Measurements from ENCODE around the gene RGS10.
"Not testable (repeated sequence)": the region's sequence is repeated elsewhere in the genome, so short reads cannot be mapped to it uniquely, and the experiment has no call there.

Gene RGS10

DNA sequence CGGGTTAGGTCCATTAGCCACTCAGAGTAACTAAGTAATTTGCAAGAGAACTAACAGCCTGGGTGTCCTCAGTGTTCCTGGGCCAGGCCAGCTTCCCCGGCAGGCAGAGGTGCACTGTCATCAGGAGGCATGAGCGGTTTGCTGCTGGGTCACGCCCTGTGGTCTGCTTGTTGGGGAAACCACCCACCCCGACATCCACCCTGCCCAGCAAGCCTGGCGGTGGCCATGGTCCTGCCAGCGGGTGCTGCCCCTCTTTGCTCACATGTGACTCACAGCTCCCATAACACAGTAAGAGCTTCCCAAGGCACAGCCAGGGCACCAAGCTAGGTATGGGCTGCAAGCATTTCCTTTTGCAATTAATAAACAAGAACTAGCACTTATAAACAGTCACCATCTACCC is 75.9 kb downstream of the RGS10 start:
- peak in 1 of 2 experiments; percentile 13 for DNase-seq

DNA sequence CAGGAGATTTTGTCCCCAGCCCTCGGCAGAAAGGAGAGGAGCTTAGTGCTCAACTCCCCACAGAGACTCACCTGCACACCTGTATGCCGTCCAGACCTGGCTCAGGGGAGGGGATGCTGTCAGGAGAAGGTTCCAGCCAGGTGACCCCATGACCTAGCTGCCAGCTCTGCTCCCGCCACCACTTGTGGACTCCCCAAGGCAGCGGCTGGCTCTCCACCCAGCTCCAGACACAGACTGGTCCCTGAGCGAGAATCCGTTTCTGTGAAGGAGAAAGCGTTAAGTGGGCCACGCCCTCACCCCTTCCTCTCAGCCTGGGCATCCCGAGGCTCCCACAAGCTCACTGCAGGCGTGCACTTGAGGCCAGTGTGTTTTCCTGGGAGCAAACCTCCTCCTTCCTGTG is 76.4 kb downstream of the RGS10 start:
- no peak for DNase-seq

DNA sequence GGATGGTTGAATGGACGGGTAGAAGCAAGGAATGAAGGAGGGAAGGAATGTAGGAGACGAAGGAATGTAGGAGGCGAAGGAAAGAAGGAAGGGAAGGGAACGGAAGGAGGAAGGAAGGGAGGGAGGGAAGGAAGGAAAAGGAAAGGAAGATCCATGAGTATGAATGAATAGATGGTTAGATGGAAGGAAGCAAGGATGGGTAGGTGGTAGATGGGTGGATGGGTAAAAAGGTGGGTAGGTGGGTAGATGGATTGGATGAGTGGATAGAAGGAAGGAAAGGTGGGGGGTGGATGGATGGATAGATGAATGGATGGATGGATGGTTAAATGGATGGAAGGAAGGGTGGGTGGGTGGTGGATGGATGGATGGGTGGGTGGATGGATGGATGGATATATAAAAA is 77.4 kb downstream of the RGS10 start:
- DNase-seq, result no peak

DNA sequence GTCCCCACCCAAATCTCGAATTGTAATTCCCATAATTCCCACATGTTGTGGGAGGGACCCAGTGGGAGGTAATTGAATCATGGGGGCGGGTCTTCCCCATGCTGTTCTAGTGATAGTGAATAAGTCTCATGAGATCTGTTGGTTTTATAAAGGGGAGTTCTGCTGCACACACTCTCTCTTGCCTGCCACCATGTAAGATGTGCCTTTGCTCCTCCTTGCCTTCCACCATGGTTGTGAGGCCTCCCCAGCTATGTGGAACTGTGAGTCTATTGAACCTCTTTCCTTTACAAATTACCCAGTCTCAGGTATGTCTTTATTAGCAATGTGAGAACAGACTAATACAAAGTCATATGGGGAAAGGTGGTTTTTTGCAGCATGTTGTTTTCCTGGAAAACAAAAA is 79.3 kb downstream of the RGS10 start:
- not testable (repeated sequence) for DNase-seq

GRCh38 chr10:119462773-119463172 is 79.7 kb downstream of the RGS10 start:
- DNase-seq, result no peak

DNA sequence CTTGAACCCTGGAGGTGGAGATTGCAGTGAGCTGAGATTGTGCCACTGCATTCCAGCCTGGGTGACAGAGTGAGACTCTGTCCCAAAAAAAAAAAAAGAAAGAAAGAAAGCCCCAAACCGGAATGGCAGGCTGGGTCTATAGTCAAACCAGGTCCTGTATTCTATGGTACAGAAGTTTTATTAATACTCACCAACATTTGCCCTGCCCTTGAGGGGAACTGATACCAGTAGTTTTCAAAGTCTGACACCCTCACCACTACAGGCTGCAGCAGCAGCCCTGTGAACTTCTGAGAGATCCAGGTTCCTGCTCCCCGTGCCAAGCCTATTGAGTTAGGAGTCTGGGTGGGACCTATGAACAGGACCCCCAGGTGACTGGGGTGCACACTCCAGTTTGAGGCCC is 80.6 kb downstream of the RGS10 start:
- DNase-seq, result no peak

DNA sequence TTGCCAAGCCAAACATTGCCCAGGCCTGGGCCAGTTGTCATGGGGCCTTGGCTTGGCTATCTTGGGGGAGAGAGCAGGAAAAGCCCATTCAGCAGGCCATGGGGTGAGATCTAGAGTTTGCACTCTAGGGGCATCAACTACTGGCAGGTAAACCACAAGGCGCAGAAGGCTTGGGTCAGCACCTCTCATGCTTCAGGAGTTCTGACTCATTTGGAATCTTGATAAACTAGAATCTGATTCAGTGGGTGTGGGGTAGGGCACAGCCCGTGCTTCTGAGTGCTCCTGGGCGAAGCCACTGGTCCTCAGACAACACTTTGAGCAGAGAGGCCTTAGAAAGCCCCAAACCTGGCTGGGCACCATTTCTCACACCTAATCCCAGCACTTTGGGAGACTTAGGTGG is 81.1 kb downstream of the RGS10 start:
- DNase-seq, result no peak

GRCh38 chr10:119460369-119461195 is 81.9 kb downstream of the RGS10 start:
- no peak for DNase-seq

- no peak for DNase-seq
Observed at GRCh38 chr10:119459681-119460340, 82.7 kb downstream of the RGS10 start.

DNA sequence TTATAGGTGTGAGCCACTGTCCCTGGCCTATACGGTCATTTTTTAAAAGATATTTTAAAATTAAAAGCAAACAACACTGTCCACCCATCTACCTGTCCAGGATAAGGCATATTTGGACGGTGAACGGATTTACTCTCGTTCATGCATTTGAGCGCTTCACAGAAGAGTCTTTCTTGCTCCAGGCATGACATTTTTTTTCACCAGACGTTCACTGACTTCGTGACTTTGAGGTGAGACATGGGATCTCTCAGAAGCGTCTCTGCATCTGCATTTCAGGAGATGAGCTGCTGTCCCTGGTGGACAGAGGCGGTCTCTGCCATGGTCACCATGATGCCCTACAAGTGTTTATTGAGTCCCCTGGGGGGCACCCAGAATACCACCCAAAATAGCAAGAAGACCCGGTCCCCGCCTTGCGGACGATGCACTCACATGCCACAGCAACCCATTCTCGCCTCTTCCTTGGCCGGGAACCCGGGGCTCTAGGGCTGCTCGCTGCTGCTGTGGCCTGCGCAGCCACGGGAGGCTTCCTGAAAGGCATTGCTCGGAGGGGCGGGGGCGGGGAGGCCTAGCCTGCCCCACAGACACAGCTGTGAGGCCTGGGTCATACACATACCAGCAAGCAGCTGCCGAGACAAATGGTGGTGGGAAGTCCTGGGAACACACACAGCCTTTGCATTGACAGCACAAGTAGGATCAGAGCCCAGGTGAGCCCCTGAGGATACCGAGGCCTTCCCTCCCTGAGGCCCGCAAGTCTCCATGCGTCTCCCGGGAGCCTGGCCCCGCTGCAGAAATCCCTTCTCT is 84.4 kb downstream of the RGS10 start:
- DNase-seq, result no peak

GRCh38 chr10:119456435-119456810 is 86.1 kb downstream of the RGS10 start:
- DNase-seq, result no peak

DNA sequence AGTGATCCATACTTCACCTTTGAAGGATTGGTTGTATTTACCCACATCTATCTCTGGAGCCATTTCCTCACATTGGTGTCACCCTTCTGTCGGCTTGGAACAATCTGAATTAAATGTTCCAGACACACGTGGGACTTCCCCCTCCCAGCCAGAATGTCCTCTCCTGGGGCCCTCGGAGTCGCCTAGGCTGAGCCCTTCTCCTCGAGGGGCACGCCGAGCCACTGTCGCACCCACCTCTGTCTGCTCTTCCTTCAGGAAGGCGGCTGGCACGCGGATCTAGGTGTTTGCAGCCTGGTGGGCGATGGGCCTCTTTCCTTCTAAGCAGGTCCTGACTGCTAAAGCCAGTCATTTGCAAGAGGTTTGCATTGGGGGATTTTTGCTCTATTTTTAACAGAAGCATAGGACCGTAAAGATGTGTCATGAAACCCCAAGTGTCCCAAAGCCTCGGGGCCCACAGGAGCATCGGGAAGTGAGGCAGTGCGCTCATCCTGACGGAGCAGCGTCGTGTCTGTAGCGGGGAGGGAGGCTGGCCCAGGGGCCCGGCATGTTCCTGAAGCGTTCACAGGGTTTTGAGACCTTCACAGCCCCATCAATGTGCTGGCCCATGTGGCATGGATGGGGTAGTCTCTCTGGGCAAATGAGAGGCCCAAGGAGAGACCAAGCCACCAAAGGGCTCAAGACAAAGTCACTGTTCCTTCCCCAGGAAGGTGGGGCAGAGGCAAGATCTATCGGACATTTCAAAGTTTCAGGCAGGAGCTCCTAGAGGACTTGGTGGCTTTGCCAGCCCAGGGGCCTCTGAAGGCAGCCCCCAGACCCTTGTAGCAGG is 86.7 kb downstream of the RGS10 start:
- no peak for DNase-seq

DNA sequence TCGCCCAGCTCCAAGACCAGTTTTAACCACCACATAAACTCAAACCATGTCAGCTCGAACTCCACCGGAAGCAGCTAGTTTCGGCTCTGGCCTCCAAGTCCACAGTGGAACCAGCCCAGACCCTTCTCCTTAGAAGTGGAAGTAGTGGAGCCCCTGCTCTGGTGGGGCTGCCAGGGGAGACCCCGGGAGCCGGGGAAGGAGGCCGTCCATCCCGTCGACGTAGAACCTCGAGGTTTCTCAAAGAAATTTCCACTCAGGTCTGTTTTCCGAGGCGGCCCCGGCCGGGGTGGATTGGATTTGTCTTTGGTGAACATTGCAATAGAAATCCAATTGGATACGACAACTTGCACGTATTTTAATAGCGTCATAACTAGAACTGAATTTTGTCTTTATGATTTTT is 87.5 kb downstream of the RGS10 start:
- no peak for DNase-seq

GRCh38 chr10:119454316-119454715 is 88.2 kb downstream of the RGS10 start:
- DNase-seq, result no peak

DNA sequence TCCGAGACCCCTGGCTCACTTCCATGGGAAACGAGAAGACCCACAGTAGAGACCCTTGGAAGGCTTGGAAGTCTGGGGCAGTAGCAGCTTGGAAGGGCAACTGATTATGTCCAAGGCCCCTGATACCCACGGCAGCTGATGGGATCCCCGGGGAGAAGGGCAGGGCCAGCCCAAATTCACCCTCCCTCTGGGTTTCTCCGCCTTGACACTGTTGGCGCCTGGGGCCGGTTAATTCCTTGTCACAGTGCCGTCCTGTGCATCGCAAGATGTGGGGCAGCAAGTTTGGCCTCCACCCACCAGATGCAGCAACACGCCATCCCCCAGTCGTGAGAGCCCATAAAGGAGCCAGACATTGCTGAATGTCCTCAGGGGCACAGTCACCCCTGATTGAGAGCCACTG is 89.2 kb downstream of the RGS10 start:
- DNase-seq, result no peak

GRCh38 chr10:119452396-119452795 is 90.1 kb downstream of the RGS10 start:
- DNase-seq, result no peak

GRCh38 chr10:119451300-119451896 is 91.1 kb downstream of the RGS10 start:
- DNase-seq, result no peak

- no peak for DNase-seq
Observed at GRCh38 chr10:119450606-119451299, 91.8 kb downstream of the RGS10 start.

Measured in activated CD4-positive, alpha-beta T cell treated with anti-CD3 and anti-CD28 coated beads, Interleukin-2, amount 50 U/mL, for 4 hours (primary cell).